Lower lobe of right lung (tissue), 2 donors: ENCODE results near the gene OXER1. TPM values are rescaled to one million over a fixed set of nuclear protein-coding genes. Genes with fewer than 3 reads are reported as not detected.

Source experiments
- ATAC-seq, 2 donors: fragments of 200-7000 bp; cut with Tn5 transposase; one replicate each; pipeline ENCODE4 v1.9.1; 2020 to 2022; ENCODE audit warnings: mild to moderate bottlenecking in 2 of 2, moderate library complexity in 2 of 2
- DNase-seq: peaks from one replicate; pipeline ENCODE4 v3.0.0-alpha.2; 2020
- H3K27ac ChIP-seq: fragments of 200-600 bp; one replicate; pipeline ENCODE4 v1.8.0; 2022
- H3K27me3 ChIP-seq: fragments of 200-600 bp; one replicate; pipeline ENCODE4 v1.8.0; 2022; ENCODE audit warnings: low read depth
- H3K36me3 ChIP-seq: fragments of 200-600 bp; one replicate; pipeline ENCODE4 v1.8.0; 2022; ENCODE audit warnings: mild to moderate bottlenecking
- H3K4me1 ChIP-seq: fragments of 200-600 bp; one replicate; pipeline ENCODE4 v1.8.0; 2022
- H3K4me3 ChIP-seq: fragments of 200-600 bp; one replicate; pipeline ENCODE4 v1.8.0; 2022; ENCODE audit warnings: mild to moderate bottlenecking
- H3K9me3 ChIP-seq: fragments of 200-600 bp; one replicate; pipeline ENCODE4 v1.8.0; 2022
- intact Hi-C: fragments of 100-400 bp; cut with DNase I; formaldehyde crosslinking; loops from one replicate; pipeline ENCODE4 v1.11.0; 2022
- total RNA-seq: library from RNA; stranded (reverse); fragmentation: NEBNext Ultra II Directional; extraction: Animal tissue kit (Norgen Biotek cat#: 25700); gene quantifications from one replicate; pipeline ENCODE4 v1.2.1, GENCODE V29; 2021
- TF ChIP-seq, protein P1 (sequence below): fragments of 200-600 bp; IDR thresholded peaks from one replicate; pipeline ENCODE4 v1.8.0; 2022; ENCODE audit warnings: antibody characterized with exemption, mild to moderate bottlenecking
- donor health status: DM: no; HTN: yes; CAD: no; lungs with severe emphysema.

The OXER1 gene
- total RNA-seq, 1 donor from 2014 or later = 1.9 TPM

GRCh38 chr2:42755191-42755880 lies 8.6 kb downstream of the OXER1 start:
- no peak for DNase-seq
- Histone ChIP-seq H3K4me3 (no peak overlapping the region), H3K9me3 (no peaks in the 10 kb centered on the region), H3K36me3 (peaks cover 8% of the 10 kb centered on the region), H3K27ac (no peak overlapping the region), H3K4me1 (peaks cover 27% of the 10 kb centered on the region), H3K27me3 (no peaks in the 10 kb centered on the region)
- intact Hi-C loops = no loop called here
- peak in 1 of 2 donors; percentile 10 for ATAC-seq
- TF ChIP-seq, protein P1, sequence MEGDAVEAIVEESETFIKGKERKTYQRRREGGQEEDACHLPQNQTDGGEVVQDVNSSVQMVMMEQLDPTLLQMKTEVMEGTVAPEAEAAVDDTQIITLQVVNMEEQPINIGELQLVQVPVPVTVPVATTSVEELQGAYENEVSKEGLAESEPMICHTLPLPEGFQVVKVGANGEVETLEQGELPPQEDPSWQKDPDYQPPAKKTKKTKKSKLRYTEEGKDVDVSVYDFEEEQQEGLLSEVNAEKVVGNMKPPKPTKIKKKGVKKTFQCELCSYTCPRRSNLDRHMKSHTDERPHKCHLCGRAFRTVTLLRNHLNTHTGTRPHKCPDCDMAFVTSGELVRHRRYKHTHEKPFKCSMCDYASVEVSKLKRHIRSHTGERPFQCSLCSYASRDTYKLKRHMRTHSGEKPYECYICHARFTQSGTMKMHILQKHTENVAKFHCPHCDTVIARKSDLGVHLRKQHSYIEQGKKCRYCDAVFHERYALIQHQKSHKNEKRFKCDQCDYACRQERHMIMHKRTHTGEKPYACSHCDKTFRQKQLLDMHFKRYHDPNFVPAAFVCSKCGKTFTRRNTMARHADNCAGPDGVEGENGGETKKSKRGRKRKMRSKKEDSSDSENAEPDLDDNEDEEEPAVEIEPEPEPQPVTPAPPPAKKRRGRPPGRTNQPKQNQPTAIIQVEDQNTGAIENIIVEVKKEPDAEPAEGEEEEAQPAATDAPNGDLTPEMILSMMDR = no peak

DNA sequence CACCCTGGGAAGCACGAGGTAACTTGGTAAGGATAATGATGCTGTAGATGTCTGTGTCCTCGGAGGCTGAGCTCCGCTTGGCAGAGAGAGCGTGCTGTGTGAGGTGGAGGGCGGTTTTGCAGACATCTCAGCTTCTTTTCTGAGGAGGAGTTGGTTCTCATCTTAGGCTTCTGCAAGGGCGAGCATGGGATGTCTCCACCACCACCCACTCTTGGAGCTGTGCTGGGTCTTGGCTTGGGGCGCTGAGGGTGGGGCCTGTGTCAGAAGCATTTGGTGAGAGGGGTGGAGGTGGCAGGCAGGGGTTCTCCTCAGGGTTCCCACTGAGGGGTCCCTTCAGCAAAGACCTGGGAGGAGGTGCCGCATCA lies 9.2 kb downstream of the OXER1 start:
- ATAC-seq (no peak), DNase-seq (no peak)
- H3K27ac ChIP-seq = no peak overlapping the region
- H3K4me1 ChIP-seq = peaks cover 27% of the 10 kb centered on the region
- TF ChIP-seq, protein P1 = no peak
- intact Hi-C loops = no loop called here
- H3K4me3 ChIP-seq = no peak overlapping the region
- H3K27me3 ChIP-seq = no peaks in the 10 kb centered on the region
- H3K36me3 ChIP-seq = peaks cover 8% of the 10 kb centered on the region
- H3K9me3 ChIP-seq = no peaks in the 10 kb centered on the region

DNA sequence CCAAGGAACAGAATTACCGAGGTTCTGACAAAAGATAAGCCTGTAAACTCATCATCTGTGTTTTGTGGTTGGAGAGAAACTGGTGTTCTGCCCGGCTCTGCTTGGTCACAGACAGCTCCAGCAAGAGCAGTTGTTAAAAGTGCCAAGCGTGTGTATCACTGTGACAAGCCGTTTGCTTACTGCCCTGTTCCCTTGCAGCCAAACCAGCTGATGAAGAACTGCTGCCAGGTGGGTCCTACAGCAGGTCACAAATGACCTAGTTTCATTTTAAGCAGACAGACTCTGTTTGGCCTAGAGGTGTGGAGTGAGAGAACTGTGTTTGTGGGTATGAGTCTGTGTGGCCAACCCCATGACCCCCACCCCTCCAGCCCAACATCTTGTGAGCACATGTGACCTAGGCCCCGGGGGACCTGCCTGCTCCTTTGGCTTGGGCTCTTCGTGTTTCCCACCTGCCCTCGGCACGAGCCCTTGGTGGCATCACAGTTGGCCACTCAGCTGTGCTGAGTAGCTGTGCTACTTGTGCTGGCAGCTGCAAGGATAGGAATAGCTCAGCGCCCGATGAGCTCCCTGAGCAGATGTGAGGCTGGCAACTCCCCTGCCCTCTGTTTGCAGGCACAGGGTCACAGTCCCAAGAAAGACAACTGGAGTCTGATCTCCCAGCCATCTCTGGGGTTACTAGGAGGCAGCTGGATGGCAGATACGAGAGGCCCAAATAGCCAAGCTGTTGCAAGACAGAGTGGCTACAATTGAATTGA lies 9.7 kb downstream of the OXER1 start:
- ATAC-seq (no peak), DNase-seq (no peak)
- intact Hi-C loops = no loop called here
- Histone ChIP-seq H3K27ac (no peak overlapping the region), H3K27me3 (no peaks in the 10 kb centered on the region), H3K4me3 (no peak overlapping the region), H3K36me3 (peaks cover 8% of the 10 kb centered on the region), H3K4me1 (peaks cover 27% of the 10 kb centered on the region), H3K9me3 (no peaks in the 10 kb centered on the region)
- TF ChIP-seq, protein P1 = no peak

DNA sequence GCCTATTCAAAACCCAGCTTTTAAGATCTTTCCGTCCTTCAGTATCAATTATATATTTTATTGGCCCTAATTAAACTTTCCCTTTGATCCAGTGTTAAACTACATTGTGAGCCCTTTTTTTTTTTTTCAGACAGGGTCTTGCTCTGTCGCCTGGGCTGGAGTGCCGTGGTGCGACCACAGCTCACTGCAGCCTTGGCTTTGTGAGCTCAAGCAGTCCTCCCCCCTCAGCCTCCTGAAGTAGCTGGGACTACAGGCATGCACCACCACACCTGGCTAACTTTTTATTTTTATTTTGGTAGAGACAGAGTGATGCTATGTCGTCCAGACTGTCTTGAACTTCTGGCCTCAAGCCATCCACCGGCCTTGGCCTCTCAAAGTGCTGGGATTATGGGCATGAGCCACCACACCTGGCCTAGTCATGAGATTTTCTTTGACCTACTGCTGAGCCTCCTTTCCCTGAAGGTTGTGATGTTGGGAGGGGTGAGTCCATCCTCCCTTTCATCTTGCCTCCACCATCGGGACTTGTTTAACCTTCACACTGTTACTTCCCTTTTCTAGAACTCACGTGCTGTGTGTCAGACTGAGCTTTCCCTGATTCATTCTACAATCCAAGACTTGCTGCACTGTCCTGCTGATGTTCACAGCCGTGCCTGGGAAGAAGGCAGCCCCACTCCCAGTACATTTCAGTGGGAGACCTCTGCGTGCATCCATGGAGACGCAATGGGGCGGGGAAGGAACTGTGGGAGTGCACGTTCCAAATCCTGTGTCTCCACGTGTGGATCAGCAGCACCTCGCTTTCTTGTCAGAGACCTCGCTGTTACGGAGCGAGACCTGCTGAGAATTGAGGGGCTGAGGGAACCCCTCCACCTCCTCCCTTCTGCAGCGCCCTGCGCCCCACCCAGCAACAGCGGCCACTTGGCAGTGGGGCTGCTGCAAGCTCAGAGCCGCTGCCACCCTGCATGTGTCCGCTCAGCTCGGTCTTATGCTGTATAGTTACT lies 10.8 kb downstream of the OXER1 start:
- Histone ChIP-seq H3K27ac (no peak overlapping the region), H3K36me3 (peaks cover 8% of the 10 kb centered on the region), H3K27me3 (no peaks in the 10 kb centered on the region), H3K4me3 (no peak overlapping the region), H3K4me1 (peaks cover 27% of the 10 kb centered on the region), H3K9me3 (no peaks in the 10 kb centered on the region)
- no peak for DNase-seq
- peak; percentile 24 to 26 for ATAC-seq
- TF ChIP-seq, protein P1 = no peak
- intact Hi-C loops = no loop called here

DNA sequence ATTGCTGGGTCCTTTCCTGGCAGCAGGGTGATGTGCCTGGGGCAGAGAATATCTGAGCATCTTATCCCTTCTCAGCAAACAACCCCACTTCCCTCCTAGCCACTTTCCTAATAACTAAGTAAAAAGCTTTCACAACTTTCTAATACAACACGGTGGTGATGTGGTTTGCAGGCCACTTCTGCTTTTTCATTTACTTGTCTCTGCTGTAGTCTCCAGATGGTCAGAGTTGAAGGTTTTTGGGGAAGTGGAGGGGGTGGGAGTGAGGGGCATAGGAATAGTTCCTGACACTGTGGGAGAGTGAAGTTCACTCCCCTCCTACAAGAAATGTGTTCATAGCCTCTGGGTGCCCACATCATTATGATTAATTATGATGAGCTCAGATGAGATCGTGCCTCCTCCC lies 11.6 kb downstream of the OXER1 start:
- Histone ChIP-seq H3K27me3 (no peaks in the 10 kb centered on the region), H3K27ac (no peak overlapping the region), H3K4me3 (no peak overlapping the region), H3K9me3 (no peaks in the 10 kb centered on the region), H3K4me1 (peaks cover 27% of the 10 kb centered on the region), H3K36me3 (peaks cover 8% of the 10 kb centered on the region)
- DNase-seq = no peak
- intact Hi-C loops = no loop called here
- TF ChIP-seq, protein P1 = no peak
- ATAC-seq = peak; percentile 73 to 86
